Fibroblast of peridontal ligament (primary cell): Measurements from ENCODE around the gene APH1A.
"Not testable (repeated sequence)": the region's sequence is repeated elsewhere in the genome, so short reads cannot be mapped to it uniquely, and the experiment has no call there.

Source experiments
- DNase-seq: peaks from one replicate; pipeline ENCODE4 v3.0.0-alpha.2; 2010; ENCODE audit errors: extremely low read depth

The APH1A gene

GRCh38 chr1:150233359-150234308 is 35.2 kb downstream of the APH1A start:
- DNase-seq, result peak; percentile 40

- not testable (repeated sequence) for DNase-seq
These were observed 35.9 kb downstream of the APH1A start for GRCh38 chr1:150232921-150233320.

- DNase-seq, result not testable (repeated sequence)
These were observed 40.6 kb downstream of the APH1A start for GRCh38 chr1:150228246-150228645.

GRCh38 chr1:150227228-150227627 is 41.6 kb downstream of the APH1A start:
- no peak for DNase-seq

- DNase-seq, result no peak
These were observed 42.3 kb downstream of the APH1A start for GRCh38 chr1:150226486-150226885.

- DNase-seq, result no peak
These were observed 43.3 kb downstream of the APH1A start for GRCh38 chr1:150225546-150225945.

- no peak for DNase-seq
These were observed 43.8 kb downstream of the APH1A start for GRCh38 chr1:150224983-150225382.

GRCh38 chr1:150221552-150221951 is 47.3 kb downstream of the APH1A start:
- peak; percentile 71 for DNase-seq

GRCh38 chr1:150215855-150216254 is 53.0 kb downstream of the APH1A start:
- not testable (repeated sequence) for DNase-seq
